ENCODE data around the gene MEAK7.

Gene MEAK7

GRCh38 chr16:84485255-84486010 lies 19.0 kb downstream of the MEAK7 start:
- DNase-seq: no peak

- no peak for DNase-seq
Observed at GRCh38 chr16:84484579-84485254, 19.7 kb downstream of the MEAK7 start.

DNA sequence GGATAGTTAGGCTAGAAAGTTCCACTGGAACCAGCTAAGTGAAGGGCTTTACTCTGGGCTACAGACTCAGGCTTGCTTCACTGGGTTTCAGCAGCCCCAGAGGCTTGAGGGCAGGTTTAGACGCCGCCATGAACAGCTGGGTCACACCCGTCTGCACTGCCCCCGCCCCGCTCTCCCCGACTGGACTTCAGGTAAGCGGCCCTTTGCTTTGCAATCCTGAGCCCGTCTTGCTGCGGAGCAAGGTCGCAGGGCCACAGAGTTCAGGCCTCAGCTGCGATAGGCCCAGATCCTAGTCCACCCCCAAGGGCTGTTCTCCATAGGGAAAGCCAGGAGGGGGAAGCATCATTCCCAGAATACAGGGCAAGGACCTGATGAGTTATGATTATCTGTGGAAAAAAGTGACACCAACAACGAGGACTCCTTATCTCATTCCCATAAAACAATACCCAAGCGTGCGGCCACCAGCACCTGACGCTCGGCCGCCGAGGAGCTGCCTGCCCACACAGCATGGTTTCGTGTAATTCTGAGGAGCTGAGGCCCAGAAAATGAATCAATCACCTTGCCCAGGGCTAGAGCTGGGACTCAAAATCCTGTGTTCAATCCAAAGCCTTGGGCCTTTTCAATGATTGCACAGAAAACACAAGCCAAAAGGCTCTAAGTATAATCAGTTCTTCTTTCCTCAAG lies 20.4 kb downstream of the MEAK7 start:
- no peak for DNase-seq

- no peak for DNase-seq
Observed at GRCh38 chr16:84482951-84483881, 21.2 kb downstream of the MEAK7 start.

GRCh38 chr16:84482001-84482891 lies 22.2 kb downstream of the MEAK7 start:
- no peak for DNase-seq

DNA sequence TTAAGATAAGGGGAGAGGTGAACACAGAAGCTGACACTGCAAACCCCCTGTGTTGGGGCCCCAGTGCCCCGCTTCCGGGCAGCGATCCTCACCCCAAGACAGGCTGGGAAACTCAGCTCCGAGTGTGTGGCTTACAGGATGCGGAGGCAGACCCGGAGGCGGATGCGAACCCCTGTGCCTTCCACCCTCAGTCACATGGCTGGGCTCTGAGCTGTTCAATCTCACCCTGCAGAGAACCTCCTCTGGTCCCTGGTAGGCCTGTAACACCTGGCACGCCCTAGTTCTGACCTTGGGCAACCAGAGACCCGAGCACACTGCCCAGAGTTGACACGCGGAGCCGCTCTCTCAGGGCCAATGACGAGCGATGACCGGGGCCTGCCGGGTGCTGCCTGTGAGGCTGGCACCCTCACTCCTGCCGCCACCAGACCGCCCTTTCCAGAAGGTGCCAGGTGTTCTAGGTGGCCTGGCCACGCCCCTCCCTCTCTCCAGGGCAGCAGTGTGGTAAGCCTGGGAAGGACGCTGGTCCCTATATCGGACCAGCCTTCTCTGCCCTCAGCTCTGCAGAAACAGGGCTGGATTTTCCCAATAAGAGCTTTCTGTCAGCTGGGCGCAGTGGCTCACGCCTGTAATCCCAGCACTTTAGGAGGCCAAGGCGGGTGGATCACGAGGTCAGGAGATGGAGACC lies 23.3 kb downstream of the MEAK7 start:
- DNase-seq: no peak

DNA sequence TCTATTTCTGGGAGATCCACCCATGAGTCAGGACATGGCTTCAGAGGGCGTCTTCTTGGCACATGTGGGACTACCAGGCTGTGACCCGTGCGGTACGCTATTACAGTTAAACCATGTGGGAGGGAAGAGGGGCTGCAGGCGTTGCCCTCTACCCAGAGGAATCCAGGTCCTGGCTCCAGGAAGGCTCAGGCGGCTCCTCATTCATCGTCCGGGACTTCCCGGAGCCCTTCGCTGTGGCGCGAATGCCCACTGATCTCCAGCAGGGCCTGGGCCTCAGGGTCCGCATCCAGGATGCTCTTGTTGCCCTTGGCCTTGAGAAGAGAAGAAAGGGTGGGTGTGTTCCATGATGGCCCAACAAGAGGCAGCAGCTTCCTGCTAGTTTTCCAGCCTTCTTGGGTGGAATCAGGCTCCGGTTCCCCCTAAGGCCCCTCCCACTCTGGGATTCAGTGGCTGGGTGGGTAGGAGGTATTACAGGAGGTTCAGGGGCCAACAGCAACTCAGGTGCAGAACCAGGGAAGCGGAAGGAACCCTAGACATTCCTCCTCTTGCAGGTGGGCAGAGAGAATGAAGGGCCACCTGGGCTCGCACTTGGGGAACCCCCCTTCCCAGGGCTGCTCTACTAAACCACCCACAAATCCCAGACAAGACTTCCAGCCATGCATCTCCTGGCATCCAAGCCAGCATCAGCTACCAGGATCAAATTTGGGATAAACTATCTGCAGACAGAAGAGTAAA lies 24.6 kb downstream of the MEAK7 start:
- DNase-seq: no peak

DNA sequence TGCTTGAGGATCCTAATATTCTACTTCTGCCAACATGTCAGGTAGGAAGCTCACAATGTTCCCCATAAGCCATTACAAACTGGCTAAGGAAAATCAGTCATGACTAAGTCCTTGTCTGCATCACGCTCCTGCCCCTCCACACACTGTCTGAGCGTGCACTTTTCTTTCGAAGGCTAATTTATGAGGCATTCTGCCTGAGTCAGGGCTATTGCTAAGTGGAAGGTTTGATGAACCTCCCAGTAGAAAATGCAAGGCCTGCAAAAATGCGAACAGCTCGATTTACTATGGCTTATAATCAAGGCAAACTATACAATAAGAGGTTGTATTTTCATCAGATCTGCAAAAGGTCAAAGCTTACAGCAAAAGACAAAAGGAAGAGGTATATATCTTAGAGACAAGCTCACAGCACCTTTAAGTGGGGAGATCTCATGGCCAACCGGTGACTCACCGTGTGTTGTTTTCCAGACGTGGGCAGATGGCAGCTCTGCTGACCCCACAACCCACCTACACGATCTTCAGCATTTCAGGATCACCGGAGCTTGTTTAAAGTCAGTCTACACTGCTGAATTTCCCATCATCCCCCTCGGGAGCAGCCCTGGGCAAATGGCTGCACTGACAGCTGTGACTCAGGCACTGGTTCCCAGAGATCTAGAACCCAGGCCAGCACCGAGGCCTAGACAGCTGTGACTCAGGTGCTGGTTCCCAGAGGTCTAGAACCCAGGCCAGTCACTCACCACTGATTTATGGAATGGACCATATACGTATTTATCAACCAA lies 26.1 kb downstream of the MEAK7 start:
- no peak for DNase-seq

DNA sequence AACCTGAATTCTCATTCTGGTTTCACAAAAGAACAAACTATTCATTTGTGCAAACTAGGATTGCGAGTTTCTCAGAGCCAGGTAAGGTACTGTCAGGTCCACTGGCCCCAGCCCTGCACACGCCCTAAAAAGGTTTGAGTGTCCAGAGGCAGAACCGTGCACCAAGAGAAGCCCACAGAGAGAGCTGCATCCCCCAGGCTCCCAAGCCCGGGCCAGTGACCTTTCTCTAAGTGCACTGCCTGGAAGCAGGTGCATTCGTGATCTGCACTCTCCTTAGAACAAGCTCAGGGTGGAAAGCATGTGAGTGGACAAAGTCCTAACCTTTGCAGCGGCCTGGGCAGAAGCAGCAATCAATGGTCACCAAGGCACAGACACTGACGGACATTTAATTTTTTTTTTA lies 26.8 kb downstream of the MEAK7 start:
- DNase-seq: no peak

- DNase-seq: no peak
Observed at GRCh38 chr16:84476401-84476800, 28.1 kb downstream of the MEAK7 start.

DNA sequence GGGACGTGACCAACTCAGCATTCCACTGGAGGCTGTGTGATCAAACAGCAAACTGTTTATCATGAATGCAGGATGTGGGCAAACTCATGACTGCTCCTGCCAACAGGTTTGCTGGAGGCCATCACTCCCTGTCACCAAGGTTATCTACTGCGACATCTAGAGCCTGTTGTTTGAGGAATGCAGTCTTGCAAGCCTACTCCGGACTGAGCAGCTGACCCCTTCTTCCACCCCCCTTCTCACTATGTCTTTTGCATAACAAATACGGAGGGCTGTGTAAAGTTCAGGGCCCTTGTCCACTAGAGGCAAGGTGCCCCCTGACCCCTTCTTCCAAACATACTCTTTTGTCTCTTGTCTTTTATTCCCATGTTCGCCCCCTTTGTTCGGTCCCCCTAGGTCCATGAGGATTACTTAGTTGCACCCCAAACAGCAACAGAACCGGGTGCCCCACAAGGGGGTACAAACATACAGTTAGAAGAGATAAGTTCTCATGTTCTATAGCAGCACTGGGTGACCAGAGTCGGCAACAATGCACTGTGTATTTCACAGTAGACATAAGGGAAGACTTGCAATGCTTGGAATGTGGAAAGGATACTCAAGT lies 28.7 kb downstream of the MEAK7 start:
- no peak for DNase-seq

- no peak for DNase-seq
Observed at GRCh38 chr16:84471966-84472365, 32.5 kb downstream of the MEAK7 start.

DNA sequence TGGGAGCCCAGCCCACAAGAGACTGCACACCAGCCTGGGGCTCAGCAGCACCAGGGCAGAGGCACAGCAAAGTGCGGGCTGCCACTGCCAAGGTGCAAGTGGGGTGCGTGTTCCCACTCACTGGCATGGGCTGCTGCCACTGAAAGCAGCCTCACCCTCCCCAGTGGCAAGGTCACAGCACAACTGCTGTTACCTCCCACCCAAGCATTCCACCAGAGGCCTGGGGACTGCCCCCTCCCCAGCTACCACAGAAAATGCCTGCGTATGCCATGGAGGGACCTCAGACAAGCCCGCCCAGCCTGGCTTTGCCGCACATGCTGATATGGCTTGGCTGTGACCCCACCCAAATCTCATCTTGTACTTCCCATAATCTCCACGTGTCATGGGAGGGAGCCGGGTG lies 33.1 kb downstream of the MEAK7 start:
- no peak for DNase-seq

DNA sequence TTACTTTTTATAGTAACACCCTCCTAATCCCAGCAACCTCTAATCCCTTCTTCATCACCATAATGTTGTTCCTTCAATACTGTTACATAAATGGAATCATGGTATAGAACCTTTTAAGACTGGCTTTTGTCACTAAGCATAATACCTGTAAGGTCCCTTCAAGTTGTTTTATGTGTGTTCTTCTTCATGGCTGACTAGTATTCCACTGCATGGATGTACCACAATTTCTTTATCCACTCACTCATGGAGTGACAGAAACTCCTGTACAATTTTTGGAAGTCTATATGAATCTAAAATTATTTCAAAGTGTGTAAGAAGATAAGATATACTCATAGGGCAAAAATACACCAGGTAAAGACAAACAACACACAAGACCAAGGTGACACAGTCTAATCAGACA lies 36.8 kb downstream of the MEAK7 start:
- no peak for DNase-seq

DNA sequence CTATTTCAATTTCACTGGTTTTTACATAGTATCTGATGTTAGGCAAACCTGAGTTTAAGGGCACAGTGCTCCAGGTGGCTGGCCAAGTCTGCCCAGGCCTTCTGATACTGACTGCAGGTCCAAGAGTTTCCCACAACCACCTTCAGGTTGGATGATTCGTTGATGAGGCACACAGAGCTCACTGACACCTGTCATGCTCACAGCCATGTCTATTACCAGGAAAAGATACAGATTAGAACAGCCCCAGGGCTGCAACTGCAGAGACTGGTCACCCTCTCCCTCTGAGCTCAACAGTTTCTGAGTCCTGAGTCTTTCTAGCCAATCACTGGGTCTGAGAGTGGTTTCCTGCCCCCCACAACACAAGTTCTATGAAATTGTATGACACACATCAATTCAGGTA lies 37.2 kb downstream of the MEAK7 start:
- DNase-seq: no peak

- no peak for DNase-seq
Observed at GRCh38 chr16:84466692-84467091, 37.8 kb downstream of the MEAK7 start.

- DNase-seq: no peak
Observed at GRCh38 chr16:84465154-84465553, 39.3 kb downstream of the MEAK7 start.

DNA sequence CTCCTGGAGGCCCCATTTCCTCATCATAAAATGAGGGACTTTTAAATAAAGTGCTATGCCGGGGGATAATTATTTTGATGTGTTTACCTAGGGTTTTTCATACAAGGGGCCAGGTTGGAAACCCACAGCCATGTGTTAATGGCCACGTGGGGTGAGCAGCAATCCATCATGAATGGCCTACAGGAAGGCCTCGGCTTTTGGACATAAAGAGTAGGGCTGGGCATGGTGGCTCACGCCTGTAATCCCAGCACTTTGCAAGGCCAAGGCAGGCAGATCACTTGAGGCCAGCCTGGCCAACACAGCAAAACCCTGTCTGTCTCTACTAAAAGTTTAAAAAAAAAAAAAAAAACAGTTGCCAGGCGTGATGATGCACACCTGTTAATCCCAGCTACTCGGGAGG lies 40.3 kb downstream of the MEAK7 start:
- no peak for DNase-seq

DNA sequence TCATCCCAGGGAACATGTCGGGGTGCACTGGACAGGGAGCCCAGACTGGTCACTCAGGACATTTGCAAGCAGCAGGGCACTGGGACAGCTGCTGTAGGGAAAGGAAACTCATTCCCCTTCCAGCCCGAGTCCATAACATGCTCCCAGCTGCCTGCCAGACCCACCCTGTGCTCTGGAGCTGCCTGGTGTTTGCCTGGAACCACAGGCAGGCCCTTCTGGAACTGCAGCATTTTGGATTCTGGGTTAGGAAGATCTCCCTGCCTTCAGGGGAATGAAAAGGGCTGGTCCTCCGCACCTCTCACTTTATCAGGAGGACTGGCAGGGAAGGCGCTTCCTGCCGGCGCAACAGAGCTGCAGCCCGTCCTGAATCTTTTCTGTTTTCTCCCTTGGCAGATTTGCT lies 41.2 kb downstream of the MEAK7 start:
- DNase-seq: no peak
